ENCODE data around the gene CHCHD4. TPM values are rescaled to one million over a fixed set of nuclear protein-coding genes. Genes with fewer than 3 reads are reported as not detected.

The CHCHD4 gene
- total RNA-seq, 1 experiment from 2014 or later, result 13.8 TPM

DNA sequence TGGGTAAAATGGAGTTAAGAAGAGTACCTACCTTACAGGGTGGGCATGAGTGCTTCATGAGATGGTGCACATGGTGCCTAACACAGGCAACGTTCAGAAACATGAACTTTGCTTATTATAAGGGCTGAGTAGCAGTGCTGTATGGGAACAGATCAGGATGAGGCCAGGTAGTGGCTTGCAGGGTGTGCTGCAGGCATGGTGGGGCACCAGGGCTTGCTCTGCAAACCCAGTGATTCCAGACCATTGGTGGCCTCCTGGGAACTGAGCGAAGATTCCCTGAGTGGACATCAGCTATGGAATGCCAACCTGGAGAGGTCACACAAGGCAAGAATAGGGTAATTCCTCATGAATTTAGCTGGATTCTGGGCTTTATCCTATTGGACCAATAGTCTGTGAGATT, 16.0 kb upstream of the CHCHD4 start:
- TF ChIP-seq, protein P1, sequence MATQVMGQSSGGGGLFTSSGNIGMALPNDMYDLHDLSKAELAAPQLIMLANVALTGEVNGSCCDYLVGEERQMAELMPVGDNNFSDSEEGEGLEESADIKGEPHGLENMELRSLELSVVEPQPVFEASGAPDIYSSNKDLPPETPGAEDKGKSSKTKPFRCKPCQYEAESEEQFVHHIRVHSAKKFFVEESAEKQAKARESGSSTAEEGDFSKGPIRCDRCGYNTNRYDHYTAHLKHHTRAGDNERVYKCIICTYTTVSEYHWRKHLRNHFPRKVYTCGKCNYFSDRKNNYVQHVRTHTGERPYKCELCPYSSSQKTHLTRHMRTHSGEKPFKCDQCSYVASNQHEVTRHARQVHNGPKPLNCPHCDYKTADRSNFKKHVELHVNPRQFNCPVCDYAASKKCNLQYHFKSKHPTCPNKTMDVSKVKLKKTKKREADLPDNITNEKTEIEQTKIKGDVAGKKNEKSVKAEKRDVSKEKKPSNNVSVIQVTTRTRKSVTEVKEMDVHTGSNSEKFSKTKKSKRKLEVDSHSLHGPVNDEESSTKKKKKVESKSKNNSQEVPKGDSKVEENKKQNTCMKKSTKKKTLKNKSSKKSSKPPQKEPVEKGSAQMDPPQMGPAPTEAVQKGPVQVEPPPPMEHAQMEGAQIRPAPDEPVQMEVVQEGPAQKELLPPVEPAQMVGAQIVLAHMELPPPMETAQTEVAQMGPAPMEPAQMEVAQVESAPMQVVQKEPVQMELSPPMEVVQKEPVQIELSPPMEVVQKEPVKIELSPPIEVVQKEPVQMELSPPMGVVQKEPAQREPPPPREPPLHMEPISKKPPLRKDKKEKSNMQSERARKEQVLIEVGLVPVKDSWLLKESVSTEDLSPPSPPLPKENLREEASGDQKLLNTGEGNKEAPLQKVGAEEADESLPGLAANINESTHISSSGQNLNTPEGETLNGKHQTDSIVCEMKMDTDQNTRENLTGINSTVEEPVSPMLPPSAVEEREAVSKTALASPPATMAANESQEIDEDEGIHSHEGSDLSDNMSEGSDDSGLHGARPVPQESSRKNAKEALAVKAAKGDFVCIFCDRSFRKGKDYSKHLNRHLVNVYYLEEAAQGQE (IDR thresholded peaks at IDR 0.05; ENCODE audit: insufficient read depth in 1 of 2, low read depth in 2 of 2, low read length in 1 of 2), result no peak
- TF ChIP-seq, protein P2, sequence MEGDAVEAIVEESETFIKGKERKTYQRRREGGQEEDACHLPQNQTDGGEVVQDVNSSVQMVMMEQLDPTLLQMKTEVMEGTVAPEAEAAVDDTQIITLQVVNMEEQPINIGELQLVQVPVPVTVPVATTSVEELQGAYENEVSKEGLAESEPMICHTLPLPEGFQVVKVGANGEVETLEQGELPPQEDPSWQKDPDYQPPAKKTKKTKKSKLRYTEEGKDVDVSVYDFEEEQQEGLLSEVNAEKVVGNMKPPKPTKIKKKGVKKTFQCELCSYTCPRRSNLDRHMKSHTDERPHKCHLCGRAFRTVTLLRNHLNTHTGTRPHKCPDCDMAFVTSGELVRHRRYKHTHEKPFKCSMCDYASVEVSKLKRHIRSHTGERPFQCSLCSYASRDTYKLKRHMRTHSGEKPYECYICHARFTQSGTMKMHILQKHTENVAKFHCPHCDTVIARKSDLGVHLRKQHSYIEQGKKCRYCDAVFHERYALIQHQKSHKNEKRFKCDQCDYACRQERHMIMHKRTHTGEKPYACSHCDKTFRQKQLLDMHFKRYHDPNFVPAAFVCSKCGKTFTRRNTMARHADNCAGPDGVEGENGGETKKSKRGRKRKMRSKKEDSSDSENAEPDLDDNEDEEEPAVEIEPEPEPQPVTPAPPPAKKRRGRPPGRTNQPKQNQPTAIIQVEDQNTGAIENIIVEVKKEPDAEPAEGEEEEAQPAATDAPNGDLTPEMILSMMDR (IDR thresholded peaks at IDR 0.05), result no peak
- no peak for TF ChIP-seq TCF7L2 (IDR thresholded peaks at IDR 0.05; ENCODE audit: low read depth, low read length)
- TF ChIP-seq POLR2AphosphoS5 (IDR thresholded peaks at IDR 0.05; ENCODE audit: low read depth, low read length), result no peak
- no peak for TF ChIP-seq SIN3A (IDR thresholded peaks at IDR 0.05; ENCODE audit: borderline replicate concordance, insufficient read depth, low read depth, low read length)
- Histone ChIP-seq H3K9me3 (ENCODE audit: control insufficient read depth, insufficient read depth, low read depth, low read length) (no peaks in the 10 kb centered on the region), H3K4me3 (ENCODE audit: low read depth in 2 of 2, low read length in 2 of 2) (no peak overlapping the region), H3K27ac (ENCODE audit: low read length) (no peak overlapping the region), H3K36me3 (ENCODE audit: control insufficient read depth, insufficient read depth, low read length) (no peaks in the 10 kb centered on the region; the same call in 1 of the 2 replicates), H3K4me1 (ENCODE audit: control insufficient read depth, insufficient read depth, low read length) (peaks cover 27% of the 10 kb centered on the region), H3K27me3 (ENCODE audit: control insufficient read depth, insufficient read depth, low read length) (no peaks in the 10 kb centered on the region)
- in situ Hi-C loops (cut with HindIII; ENCODE audit: low pct_unique_long_range_greater_than_20kb, low sequenced_read_pairs), result no loop called here
- DNase-seq (ENCODE audit: low read depth, low spot score), result no peak
- POLR2A ChIA-PET, result no interaction called here
- BruUV-seq (replicated peaks), result no TSS peak
- CTCF ChIA-PET, result no interaction called here
- no peak for ATAC-seq
- intact Hi-C loops (cut with micrococcal nuclease; ENCODE audit: unreplicated experiment), result no loop called here

DNA sequence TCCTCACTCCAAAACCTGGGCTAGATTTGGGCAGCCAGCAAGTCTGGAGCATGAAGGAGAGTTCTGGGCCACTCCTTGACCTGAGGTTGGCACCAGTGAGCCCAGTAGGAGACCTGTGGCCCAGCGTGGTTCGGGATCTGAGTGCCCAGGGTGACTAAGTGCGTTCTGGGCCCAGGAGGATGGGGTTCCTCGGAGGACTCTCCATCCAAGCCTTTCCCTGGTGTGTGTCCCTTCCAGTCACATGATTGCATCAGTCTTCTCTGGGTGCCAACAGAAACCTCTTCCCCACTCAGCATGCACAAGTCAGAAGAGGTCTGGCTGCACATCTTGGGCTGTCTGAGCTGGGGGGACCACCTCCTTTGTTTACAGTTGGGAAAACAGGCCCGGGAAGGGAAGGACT, 15.1 kb upstream of the CHCHD4 start:
- no TSS peak for BruUV-seq (replicated peaks)
- TF ChIP-seq, protein P1 (IDR thresholded peaks at IDR 0.05; ENCODE audit: insufficient read depth in 1 of 2, low read depth in 2 of 2, low read length in 1 of 2), result no peak
- TF ChIP-seq TCF7L2 (IDR thresholded peaks at IDR 0.05; ENCODE audit: low read depth, low read length) (no peak), POLR2AphosphoS5 (IDR thresholded peaks at IDR 0.05; ENCODE audit: low read depth, low read length) (no peak), SIN3A (IDR thresholded peaks at IDR 0.05; ENCODE audit: borderline replicate concordance, insufficient read depth, low read depth, low read length) (no peak)
- TF ChIP-seq, protein P2 (IDR thresholded peaks at IDR 0.05), result no peak
- no peaks in the 10 kb centered on the region for H3K9me3 ChIP-seq (ENCODE audit: control insufficient read depth, insufficient read depth, low read depth, low read length)
- intact Hi-C loops (cut with micrococcal nuclease; ENCODE audit: unreplicated experiment), result no loop called here
- ChIA-PET CTCF (no interaction called here), POLR2A (no interaction called here)
- no peaks in the 10 kb centered on the region; the same call in 1 of the 2 replicates for H3K36me3 ChIP-seq (ENCODE audit: control insufficient read depth, insufficient read depth, low read length)
- H3K27ac ChIP-seq (ENCODE audit: low read length), result no peak overlapping the region
- H3K4me1 ChIP-seq (ENCODE audit: control insufficient read depth, insufficient read depth, low read length), result peaks cover 18% of the 10 kb centered on the region
- H3K27me3 ChIP-seq (ENCODE audit: control insufficient read depth, insufficient read depth, low read length), result no peaks in the 10 kb centered on the region
- DNase-seq (ENCODE audit: low read depth, low spot score) (no peak), ATAC-seq (no peak)
- in situ Hi-C loops (cut with HindIII; ENCODE audit: low pct_unique_long_range_greater_than_20kb, low sequenced_read_pairs), result no loop called here
- H3K4me3 ChIP-seq (ENCODE audit: low read depth in 2 of 2, low read length in 2 of 2), result no peak overlapping the region

All from Panc1 (cell line).